Measurements from ENCODE around the gene STX11.

The STX11 gene

GRCh38 chr6:144153260-144153659 is 2.9 kb downstream of the STX11 start:
- no peak for DNase-seq (ENCODE audit: low read depth, low spot score)
- Histone ChIP-seq H3K36me3 (ENCODE audit: control insufficient read depth, insufficient read depth, low read length) (no peaks in the 10 kb centered on the region), H3K4me1 (ENCODE audit: control insufficient read depth, insufficient read depth, low read length) (peaks cover 3% of the 10 kb centered on the region; the same call in 1 of the 2 replicates), H3K4me3 (ENCODE audit: low read length) (no peak overlapping the region), H3K27me3 (ENCODE audit: control insufficient read depth, insufficient read depth, low read length) (peaks cover 13% of the 10 kb centered on the region; the same call in 1 of the 2 replicates), H3K9me3 (ENCODE audit: control insufficient read depth, insufficient read depth, low read length) (no peaks in the 10 kb centered on the region), H3K27ac (ENCODE audit: low read length) (no peak overlapping the region)
- WGBS (ENCODE audit: insufficient coverage, insufficient read length): no CpG with 5 or more reads among the region's 5 CpGs

GRCh38 chr6:144153971-144154370 is 3.7 kb downstream of the STX11 start:
- Histone ChIP-seq H3K27ac (ENCODE audit: low read length) (no peak overlapping the region), H3K4me3 (ENCODE audit: low read length) (no peak overlapping the region), H3K36me3 (ENCODE audit: control insufficient read depth, insufficient read depth, low read length) (no peaks in the 10 kb centered on the region), H3K9me3 (ENCODE audit: control insufficient read depth, insufficient read depth, low read length) (no peaks in the 10 kb centered on the region), H3K4me1 (ENCODE audit: control insufficient read depth, insufficient read depth, low read length) (peaks cover 3% of the 10 kb centered on the region; the same call in 1 of the 2 replicates), H3K27me3 (ENCODE audit: control insufficient read depth, insufficient read depth, low read length) (peaks cover 13% of the 10 kb centered on the region; the same call in 1 of the 2 replicates)
- no peak for DNase-seq (ENCODE audit: low read depth, low spot score)
- no CpG with 5 or more reads among the region's 2 CpGs for WGBS (ENCODE audit: insufficient coverage, insufficient read length)

GRCh38 chr6:144155529-144155928 is 5.2 kb downstream of the STX11 start:
- no peak overlapping the region for H3K4me3 ChIP-seq (ENCODE audit: low read length)
- WGBS (ENCODE audit: insufficient coverage, insufficient read length): no CpG with 5 or more reads among the region's 2 CpGs
- no peak overlapping the region for H3K27ac ChIP-seq (ENCODE audit: low read length)
- peaks cover 3% of the 10 kb centered on the region; the same call in 1 of the 2 replicates for H3K4me1 ChIP-seq (ENCODE audit: control insufficient read depth, insufficient read depth, low read length)
- DNase-seq (ENCODE audit: low read depth, low spot score): no peak
- peaks cover 6% of the 10 kb centered on the region; the same call in 1 of the 2 replicates for H3K27me3 ChIP-seq (ENCODE audit: control insufficient read depth, insufficient read depth, low read length)
- H3K36me3 ChIP-seq (ENCODE audit: control insufficient read depth, insufficient read depth, low read length): no peaks in the 10 kb centered on the region
- no peaks in the 10 kb centered on the region for H3K9me3 ChIP-seq (ENCODE audit: control insufficient read depth, insufficient read depth, low read length)

- no CpG with 5 or more reads among the region's 3 CpGs for WGBS (ENCODE audit: insufficient coverage, insufficient read length)
- no peak for DNase-seq (ENCODE audit: low read depth, low spot score)
These were observed 6.0 kb downstream of the STX11 start for GRCh38 chr6:144156338-144156737.

GRCh38 chr6:144156991-144157390 is 6.7 kb downstream of the STX11 start:
- Histone ChIP-seq H3K4me1 (ENCODE audit: control insufficient read depth, insufficient read depth, low read length) (no peaks in the 10 kb centered on the region), H3K9me3 (ENCODE audit: control insufficient read depth, insufficient read depth, low read length) (no peaks in the 10 kb centered on the region), H3K27ac (ENCODE audit: low read length) (no peak overlapping the region), H3K4me3 (ENCODE audit: low read length) (no peak overlapping the region), H3K36me3 (ENCODE audit: control insufficient read depth, insufficient read depth, low read length) (no peaks in the 10 kb centered on the region), H3K27me3 (ENCODE audit: control insufficient read depth, insufficient read depth, low read length) (no peaks in the 10 kb centered on the region)
- no CpG with 5 or more reads among the region's 3 CpGs for WGBS (ENCODE audit: insufficient coverage, insufficient read length)
- no peak for DNase-seq (ENCODE audit: low read depth, low spot score)

More at GRCh38 chr6:144156338-144156737, 6.0 kb downstream of the STX11 start:
- H3K27me3 ChIP-seq (ENCODE audit: control insufficient read depth, insufficient read depth, low read length): peaks cover 3% of the 10 kb centered on the region; the same call in 1 of the 2 replicates
- no peak overlapping the region for H3K27ac ChIP-seq (ENCODE audit: low read length)
- H3K9me3 ChIP-seq (ENCODE audit: control insufficient read depth, insufficient read depth, low read length): no peaks in the 10 kb centered on the region
- H3K4me1 ChIP-seq (ENCODE audit: control insufficient read depth, insufficient read depth, low read length): no peaks in the 10 kb centered on the region
- H3K36me3 ChIP-seq (ENCODE audit: control insufficient read depth, insufficient read depth, low read length): no peaks in the 10 kb centered on the region
- no peak overlapping the region for H3K4me3 ChIP-seq (ENCODE audit: low read length)

- WGBS (ENCODE audit: insufficient coverage, insufficient read length): no CpG with 5 or more reads among the region's 3 CpGs
- no peaks in the 10 kb centered on the region for H3K27me3 ChIP-seq (ENCODE audit: control insufficient read depth, insufficient read depth, low read length)
- no peak for DNase-seq (ENCODE audit: low read depth, low spot score)
- H3K27ac ChIP-seq (ENCODE audit: low read length): no peak overlapping the region
- no peaks in the 10 kb centered on the region for H3K4me1 ChIP-seq (ENCODE audit: control insufficient read depth, insufficient read depth, low read length)
- no peaks in the 10 kb centered on the region for H3K9me3 ChIP-seq (ENCODE audit: control insufficient read depth, insufficient read depth, low read length)
- no peak overlapping the region for H3K4me3 ChIP-seq (ENCODE audit: low read length)
- H3K36me3 ChIP-seq (ENCODE audit: control insufficient read depth, insufficient read depth, low read length): no peaks in the 10 kb centered on the region
These were observed 7.8 kb downstream of the STX11 start for GRCh38 chr6:144158133-144158532.

GRCh38 chr6:144159223-144159622 is 8.9 kb downstream of the STX11 start:
- Histone ChIP-seq H3K36me3 (ENCODE audit: control insufficient read depth, insufficient read depth, low read length) (no peaks in the 10 kb centered on the region), H3K27me3 (ENCODE audit: control insufficient read depth, insufficient read depth, low read length) (no peaks in the 10 kb centered on the region), H3K27ac (ENCODE audit: low read length) (no peak overlapping the region), H3K9me3 (ENCODE audit: control insufficient read depth, insufficient read depth, low read length) (no peaks in the 10 kb centered on the region), H3K4me3 (ENCODE audit: low read length) (no peak overlapping the region), H3K4me1 (ENCODE audit: control insufficient read depth, insufficient read depth, low read length) (no peaks in the 10 kb centered on the region)
- no peak for DNase-seq (ENCODE audit: low read depth, low spot score)
- WGBS (ENCODE audit: insufficient coverage, insufficient read length): no CpG with 5 or more reads among the region's 5 CpGs

GRCh38 chr6:144159742-144160141 is 9.4 kb downstream of the STX11 start:
- H3K36me3 ChIP-seq (ENCODE audit: control insufficient read depth, insufficient read depth, low read length): no peaks in the 10 kb centered on the region
- WGBS (ENCODE audit: insufficient coverage, insufficient read length): no CpG with 5 or more reads among the region's 4 CpGs
- H3K9me3 ChIP-seq (ENCODE audit: control insufficient read depth, insufficient read depth, low read length): no peaks in the 10 kb centered on the region
- no peak for DNase-seq (ENCODE audit: low read depth, low spot score)
- no peak overlapping the region for H3K27ac ChIP-seq (ENCODE audit: low read length)
- H3K4me3 ChIP-seq (ENCODE audit: low read length): no peak overlapping the region
- H3K4me1 ChIP-seq (ENCODE audit: control insufficient read depth, insufficient read depth, low read length): no peaks in the 10 kb centered on the region
- H3K27me3 ChIP-seq (ENCODE audit: control insufficient read depth, insufficient read depth, low read length): no peaks in the 10 kb centered on the region

- H3K36me3 ChIP-seq (ENCODE audit: control insufficient read depth, insufficient read depth, low read length): no peaks in the 10 kb centered on the region
- H3K4me3 ChIP-seq (ENCODE audit: low read length): no peak overlapping the region
- no peaks in the 10 kb centered on the region for H3K9me3 ChIP-seq (ENCODE audit: control insufficient read depth, insufficient read depth, low read length)
- H3K27ac ChIP-seq (ENCODE audit: low read length): no peak overlapping the region
- H3K27me3 ChIP-seq (ENCODE audit: control insufficient read depth, insufficient read depth, low read length): no peaks in the 10 kb centered on the region
- no CpG with 5 or more reads among the region's 2 CpGs for WGBS (ENCODE audit: insufficient coverage, insufficient read length)
- no peak for DNase-seq (ENCODE audit: low read depth, low spot score)
- H3K4me1 ChIP-seq (ENCODE audit: control insufficient read depth, insufficient read depth, low read length): no peaks in the 10 kb centered on the region
These were observed 10.2 kb downstream of the STX11 start for GRCh38 chr6:144160431-144161005.

- Histone ChIP-seq H3K4me3 (ENCODE audit: low read length) (no peak overlapping the region), H3K4me1 (ENCODE audit: control insufficient read depth, insufficient read depth, low read length) (no peaks in the 10 kb centered on the region), H3K9me3 (ENCODE audit: control insufficient read depth, insufficient read depth, low read length) (no peaks in the 10 kb centered on the region), H3K36me3 (ENCODE audit: control insufficient read depth, insufficient read depth, low read length) (no peaks in the 10 kb centered on the region), H3K27ac (ENCODE audit: low read length) (no peak overlapping the region), H3K27me3 (ENCODE audit: control insufficient read depth, insufficient read depth, low read length) (no peaks in the 10 kb centered on the region)
- no CpG with 5 or more reads among the region's 5 CpGs for WGBS (ENCODE audit: insufficient coverage, insufficient read length)
- DNase-seq (ENCODE audit: low read depth, low spot score): no peak
These were observed 11.7 kb downstream of the STX11 start for GRCh38 chr6:144161975-144162374.

- no peaks in the 10 kb centered on the region for H3K9me3 ChIP-seq (ENCODE audit: control insufficient read depth, insufficient read depth, low read length)
- no peaks in the 10 kb centered on the region for H3K27me3 ChIP-seq (ENCODE audit: control insufficient read depth, insufficient read depth, low read length)
- no CpG with 5 or more reads among the region's 7 CpGs for WGBS (ENCODE audit: insufficient coverage, insufficient read length)
- no peak for DNase-seq (ENCODE audit: low read depth, low spot score)
- H3K4me1 ChIP-seq (ENCODE audit: control insufficient read depth, insufficient read depth, low read length): no peaks in the 10 kb centered on the region
- H3K36me3 ChIP-seq (ENCODE audit: control insufficient read depth, insufficient read depth, low read length): no peaks in the 10 kb centered on the region
- no peak overlapping the region for H3K27ac ChIP-seq (ENCODE audit: low read length)
- H3K4me3 ChIP-seq (ENCODE audit: low read length): no peak overlapping the region
These were observed 12.7 kb downstream of the STX11 start for GRCh38 chr6:144162977-144163376.
